Calu3 (cell line): Measurements from ENCODE around the gene TEAD1. TPM values are rescaled to one million over a fixed set of nuclear protein-coding genes. Genes with fewer than 3 reads are reported as not detected.

Source experiments
- BruUV-seq: library from RNA; stranded (reverse); fragments of 400-500 nt; replicated peaks from 2 replicates; lab custom pipeline; 2021; lab: Mats Ljungman, UMichigan
- CTCF ChIA-PET: fragments of 300-600 bp; sonication (Branson Sonifier 250); formaldehyde crosslinking; loops from one replicate; lab custom pipeline; 2022; ENCODE audit warnings: antibody characterized with exemption; lab: Charles Lee
- DNase-seq: peaks from one replicate; pipeline ENCODE4 v3.0.0; 2022
- H3K27ac Mint-ChIP-seq: one replicate; pipeline ENCODE4 v1.8.0; 2022; ENCODE audit warnings: mixed read lengths; ENCODE audit not compliant: unreplicated experiment
- H3K27me3 Mint-ChIP-seq: one replicate; pipeline ENCODE4 v1.8.0; 2022; ENCODE audit warnings: mixed read lengths; ENCODE audit not compliant: unreplicated experiment
- H3K36me3 Mint-ChIP-seq: one replicate; pipeline ENCODE4 v1.8.0; 2022; ENCODE audit warnings: mild to moderate bottlenecking, moderate library complexity, mixed read lengths; ENCODE audit not compliant: insufficient read depth, unreplicated experiment
- H3K4me1 Mint-ChIP-seq: one replicate; pipeline ENCODE4 v1.8.0; 2022; ENCODE audit warnings: mild to moderate bottlenecking, low read depth, mixed read lengths; ENCODE audit not compliant: unreplicated experiment
- H3K4me3 Mint-ChIP-seq: one replicate; pipeline ENCODE4 v1.8.0; 2022; ENCODE audit warnings: mild to moderate bottlenecking, low read depth, moderate library complexity, mixed read lengths; ENCODE audit not compliant: unreplicated experiment
- H3K9me3 Mint-ChIP-seq: one replicate; pipeline ENCODE4 v1.8.0; 2022; ENCODE audit warnings: low read depth, mixed read lengths; ENCODE audit not compliant: unreplicated experiment
- intact Hi-C: fragments of 100-400 bp; cut with micrococcal nuclease; formaldehyde crosslinking; loops from one replicate; pipeline ENCODE4 v1.10.0; 2022; ENCODE audit not compliant: unreplicated experiment
- total RNA-seq: library from RNA; stranded (reverse); gene quantifications from 2 replicates; pipeline ENCODE4 v1.2.3, GENCODE V29; 2022
- TF ChIP-seq, protein P1 (sequence below): fragments of 200-600 bp; IDR thresholded peaks from one replicate; pipeline ENCODE4 v1.8.0; 2022; ENCODE audit warnings: antibody characterized with exemption; ENCODE audit not compliant: unreplicated experiment

TEAD1 gene
- total RNA-seq, 1 experiment from 2014 or later, result 104 TPM

DNA sequence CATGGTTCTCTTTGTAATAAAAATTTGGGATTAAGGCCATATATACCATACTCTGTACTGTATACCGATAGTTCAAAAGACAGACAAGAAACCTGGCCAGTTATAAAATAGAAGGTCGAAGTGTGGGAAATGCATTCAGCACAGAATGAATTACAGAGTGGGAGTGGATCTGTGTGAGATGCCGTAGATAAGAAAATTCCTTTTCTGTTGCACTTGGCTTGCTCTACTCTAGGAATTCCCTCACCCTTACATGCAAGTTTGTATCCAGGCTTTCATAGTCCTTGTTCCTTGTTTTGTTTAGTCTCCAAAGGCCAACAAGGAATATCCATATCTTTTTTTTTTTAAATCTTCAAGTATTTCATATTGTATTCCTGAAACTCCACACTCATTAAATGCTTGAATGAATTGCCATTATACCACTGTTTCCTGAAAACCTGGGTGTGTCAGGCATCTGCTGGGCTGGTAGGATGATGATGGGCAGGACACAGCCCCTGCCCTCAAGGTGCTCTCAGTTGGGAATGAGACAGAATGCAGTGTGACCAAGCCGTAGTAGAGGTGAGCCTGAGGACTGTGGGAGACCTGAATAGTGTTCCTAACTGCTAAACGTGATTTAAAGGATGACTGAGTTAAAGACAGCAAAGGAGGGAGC is 53.5 kb downstream of the TEAD1 start:
- H3K9me3 Mint-ChIP-seq, result no peaks in the 10 kb centered on the region
- no peaks in the 10 kb centered on the region for H3K27me3 Mint-ChIP-seq
- peaks cover 72% of the 10 kb centered on the region for H3K4me1 Mint-ChIP-seq
- TF ChIP-seq, protein P1, sequence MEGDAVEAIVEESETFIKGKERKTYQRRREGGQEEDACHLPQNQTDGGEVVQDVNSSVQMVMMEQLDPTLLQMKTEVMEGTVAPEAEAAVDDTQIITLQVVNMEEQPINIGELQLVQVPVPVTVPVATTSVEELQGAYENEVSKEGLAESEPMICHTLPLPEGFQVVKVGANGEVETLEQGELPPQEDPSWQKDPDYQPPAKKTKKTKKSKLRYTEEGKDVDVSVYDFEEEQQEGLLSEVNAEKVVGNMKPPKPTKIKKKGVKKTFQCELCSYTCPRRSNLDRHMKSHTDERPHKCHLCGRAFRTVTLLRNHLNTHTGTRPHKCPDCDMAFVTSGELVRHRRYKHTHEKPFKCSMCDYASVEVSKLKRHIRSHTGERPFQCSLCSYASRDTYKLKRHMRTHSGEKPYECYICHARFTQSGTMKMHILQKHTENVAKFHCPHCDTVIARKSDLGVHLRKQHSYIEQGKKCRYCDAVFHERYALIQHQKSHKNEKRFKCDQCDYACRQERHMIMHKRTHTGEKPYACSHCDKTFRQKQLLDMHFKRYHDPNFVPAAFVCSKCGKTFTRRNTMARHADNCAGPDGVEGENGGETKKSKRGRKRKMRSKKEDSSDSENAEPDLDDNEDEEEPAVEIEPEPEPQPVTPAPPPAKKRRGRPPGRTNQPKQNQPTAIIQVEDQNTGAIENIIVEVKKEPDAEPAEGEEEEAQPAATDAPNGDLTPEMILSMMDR, result no peak
- no TSS peak for BruUV-seq
- DNase-seq, result no peak
- CTCF ChIA-PET, result no interaction called here
- peaks cover 41% of the 10 kb centered on the region for H3K36me3 Mint-ChIP-seq
- peak overlapping the region; percentile 33 for H3K27ac Mint-ChIP-seq
- intact Hi-C loops, result loop anchor here (2.0 to 10.0 kb wide), 2 partner anchors 19 to 127 kb away; no protein-coding TSS in a partner anchor
- H3K4me3 Mint-ChIP-seq, result peak overlapping the region; percentile 43

DNA sequence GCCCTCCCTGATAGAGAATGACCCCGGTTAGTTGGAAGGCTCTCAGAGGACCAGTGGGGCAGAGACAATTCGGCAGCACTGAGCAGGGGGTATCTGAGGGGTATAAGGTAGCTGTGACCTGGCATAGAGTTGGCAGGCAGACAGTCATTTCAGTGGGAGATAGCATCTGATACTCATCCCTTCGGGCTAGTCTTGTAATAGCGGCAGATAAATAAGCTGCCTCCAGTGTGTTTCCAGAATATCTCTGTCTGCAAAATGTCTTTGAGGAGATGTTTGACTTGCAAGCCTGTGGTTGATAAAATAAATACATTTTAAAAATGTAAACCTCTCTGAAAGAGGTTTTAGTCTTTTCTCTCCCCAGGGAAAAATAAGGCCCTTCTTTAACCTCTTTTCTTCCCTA is 54.2 kb downstream of the TEAD1 start:
- intact Hi-C loops, result loop anchor here (10.0 kb wide), 1 partner anchor 126 kb away; no protein-coding TSS in a partner anchor
- peaks cover 65% of the 10 kb centered on the region for H3K4me1 Mint-ChIP-seq
- no TSS peak for BruUV-seq
- no peak overlapping the region for H3K27ac Mint-ChIP-seq
- no peak for DNase-seq
- no peaks in the 10 kb centered on the region for H3K27me3 Mint-ChIP-seq
- TF ChIP-seq, protein P1, result no peak
- no peaks in the 10 kb centered on the region for H3K9me3 Mint-ChIP-seq
- no peak overlapping the region for H3K4me3 Mint-ChIP-seq
- H3K36me3 Mint-ChIP-seq, result peaks cover 35% of the 10 kb centered on the region
- CTCF ChIA-PET, result no interaction called here

DNA sequence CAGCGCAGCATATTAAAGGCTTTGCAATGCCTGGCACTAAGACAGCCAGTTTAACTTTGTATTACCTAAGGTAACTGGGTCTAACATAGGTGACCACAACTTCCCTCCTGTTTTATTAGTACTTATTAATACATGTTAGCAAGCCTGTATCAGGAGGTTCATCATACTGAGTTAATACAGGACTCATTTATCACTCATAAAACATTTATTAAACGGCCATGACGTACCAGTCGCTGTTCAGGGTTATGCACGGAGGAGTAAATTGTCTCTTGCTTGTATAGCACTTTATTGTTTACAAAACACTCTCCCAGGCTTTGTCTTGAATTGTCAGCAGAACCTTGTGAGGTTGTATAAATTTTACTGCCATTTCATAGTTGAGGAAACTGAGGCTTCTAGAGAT is 55.7 kb downstream of the TEAD1 start:
- no peaks in the 10 kb centered on the region for H3K27me3 Mint-ChIP-seq
- peaks cover 50% of the 10 kb centered on the region for H3K4me1 Mint-ChIP-seq
- TF ChIP-seq, protein P1, result no peak
- H3K27ac Mint-ChIP-seq, result no peak overlapping the region
- DNase-seq, result no peak
- H3K36me3 Mint-ChIP-seq, result peaks cover 20% of the 10 kb centered on the region
- intact Hi-C loops, result loop anchor here (10.0 kb wide), 1 partner anchor 125 kb away; no protein-coding TSS in a partner anchor
- H3K4me3 Mint-ChIP-seq, result no peak overlapping the region
- H3K9me3 Mint-ChIP-seq, result no peaks in the 10 kb centered on the region
- no TSS peak for BruUV-seq
- CTCF ChIA-PET, result no interaction called here

DNA sequence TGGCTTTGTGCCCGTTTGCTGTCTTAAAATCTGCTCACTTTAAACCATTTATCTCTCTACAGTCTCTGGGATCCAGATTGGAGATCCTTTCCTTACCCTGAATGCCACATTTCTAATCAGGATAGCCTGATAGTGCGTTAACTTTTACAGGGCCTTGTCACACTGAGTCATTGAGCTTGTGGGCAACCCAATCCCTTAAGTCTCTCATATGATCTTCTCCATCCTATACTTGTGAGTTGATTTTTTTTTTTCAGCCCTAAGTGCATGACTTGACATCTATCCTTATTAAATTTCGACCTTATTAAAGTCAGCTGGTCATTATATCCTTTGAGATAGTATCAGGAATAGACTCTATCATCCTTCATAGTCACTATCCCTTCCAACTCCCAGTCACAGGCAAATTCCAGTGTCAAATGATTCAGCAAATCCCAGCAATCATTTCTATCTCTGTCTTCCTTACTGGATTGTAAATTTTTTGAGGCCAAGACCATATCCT is 57.7 kb downstream of the TEAD1 start:
- intact Hi-C loops, result no loop called here
- no TSS peak for BruUV-seq

More for the DNA sequence above, 57.7 kb downstream of the TEAD1 start:
- CTCF ChIA-PET, result interaction anchor here (0.5 to 0.6 kb wide), 2 partner anchors 48 to 61 kb away, joined by 3 read pairs; no protein-coding TSS in a partner anchor
- H3K27me3 Mint-ChIP-seq, result no peaks in the 10 kb centered on the region
- no peak for DNase-seq
- H3K36me3 Mint-ChIP-seq, result peaks cover 8% of the 10 kb centered on the region
- H3K9me3 Mint-ChIP-seq, result no peaks in the 10 kb centered on the region
- TF ChIP-seq, protein P1, result no peak
- H3K4me1 Mint-ChIP-seq, result peaks cover 30% of the 10 kb centered on the region
- no peak overlapping the region for H3K4me3 Mint-ChIP-seq
- H3K27ac Mint-ChIP-seq, result peak overlapping the region; percentile 35
